ENCODE data around the gene ZNF763. TPM values are rescaled to one million over a fixed set of nuclear protein-coding genes. Genes with fewer than 3 reads are reported as not detected.
A peak's percentile ranks its signal among the peaks of the same experiment; 100 is the strongest.
"Not testable (repeated sequence)": the region's sequence is repeated elsewhere in the genome, so short reads cannot be mapped to it uniquely, and the experiment has no call there.

ZNF763 gene
- total RNA-seq, 4 donors from 2014 or later, result 1.9 to 8.0 (median 3.6) TPM

DNA sequence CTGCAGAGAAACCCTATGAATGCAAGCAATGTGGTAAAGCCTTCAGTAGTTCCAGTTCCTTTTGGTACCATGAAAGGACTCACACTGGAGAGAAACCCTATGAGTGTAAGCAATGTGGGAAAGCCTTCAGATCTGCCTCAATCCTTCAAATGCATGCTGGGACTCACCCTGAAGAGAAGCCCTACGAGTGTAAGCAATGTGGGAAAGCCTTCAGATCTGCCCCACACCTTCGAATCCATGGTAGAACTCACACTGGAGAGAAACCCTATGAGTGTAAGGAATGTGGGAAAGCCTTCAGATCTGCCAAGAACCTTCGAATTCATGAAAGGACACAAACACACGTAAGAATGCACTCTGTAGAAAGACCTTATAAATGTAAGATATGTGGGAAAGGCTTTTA is 14.7 kb downstream of the ZNF763 start:
- ATAC-seq (ENCODE audit: low FRiP score) (no peak), DNase-seq (ENCODE audit: low spot score) (no peak)
- TF ChIP-seq, protein P1, sequence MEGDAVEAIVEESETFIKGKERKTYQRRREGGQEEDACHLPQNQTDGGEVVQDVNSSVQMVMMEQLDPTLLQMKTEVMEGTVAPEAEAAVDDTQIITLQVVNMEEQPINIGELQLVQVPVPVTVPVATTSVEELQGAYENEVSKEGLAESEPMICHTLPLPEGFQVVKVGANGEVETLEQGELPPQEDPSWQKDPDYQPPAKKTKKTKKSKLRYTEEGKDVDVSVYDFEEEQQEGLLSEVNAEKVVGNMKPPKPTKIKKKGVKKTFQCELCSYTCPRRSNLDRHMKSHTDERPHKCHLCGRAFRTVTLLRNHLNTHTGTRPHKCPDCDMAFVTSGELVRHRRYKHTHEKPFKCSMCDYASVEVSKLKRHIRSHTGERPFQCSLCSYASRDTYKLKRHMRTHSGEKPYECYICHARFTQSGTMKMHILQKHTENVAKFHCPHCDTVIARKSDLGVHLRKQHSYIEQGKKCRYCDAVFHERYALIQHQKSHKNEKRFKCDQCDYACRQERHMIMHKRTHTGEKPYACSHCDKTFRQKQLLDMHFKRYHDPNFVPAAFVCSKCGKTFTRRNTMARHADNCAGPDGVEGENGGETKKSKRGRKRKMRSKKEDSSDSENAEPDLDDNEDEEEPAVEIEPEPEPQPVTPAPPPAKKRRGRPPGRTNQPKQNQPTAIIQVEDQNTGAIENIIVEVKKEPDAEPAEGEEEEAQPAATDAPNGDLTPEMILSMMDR (IDR thresholded peaks at IDR 0.05), result no peak

DNA sequence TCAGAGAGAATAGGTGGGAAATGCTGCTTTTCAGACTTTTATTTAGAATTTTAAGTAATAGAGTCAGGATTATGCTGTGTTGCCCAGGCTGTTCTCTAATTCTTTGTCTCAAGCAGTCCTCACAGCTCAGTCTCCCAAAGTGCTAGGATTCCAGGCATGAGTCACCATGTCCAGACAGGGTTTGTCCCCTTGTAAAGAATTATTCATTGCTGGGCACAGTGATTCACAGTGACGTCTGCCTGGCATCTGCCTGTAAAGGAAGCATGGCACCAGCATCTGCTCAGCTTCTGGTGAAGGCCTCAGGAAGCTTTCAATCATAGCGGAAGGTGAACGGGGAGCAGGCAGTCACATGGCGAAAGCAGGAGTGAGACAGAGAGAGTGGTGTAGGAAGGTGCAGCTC is 17.7 kb downstream of the ZNF763 start:
- DNase-seq (ENCODE audit: low spot score), result no peak
- TF ChIP-seq, protein P1 (IDR thresholded peaks at IDR 0.05), result no peak
- ATAC-seq (ENCODE audit: low FRiP score), result no peak

DNA sequence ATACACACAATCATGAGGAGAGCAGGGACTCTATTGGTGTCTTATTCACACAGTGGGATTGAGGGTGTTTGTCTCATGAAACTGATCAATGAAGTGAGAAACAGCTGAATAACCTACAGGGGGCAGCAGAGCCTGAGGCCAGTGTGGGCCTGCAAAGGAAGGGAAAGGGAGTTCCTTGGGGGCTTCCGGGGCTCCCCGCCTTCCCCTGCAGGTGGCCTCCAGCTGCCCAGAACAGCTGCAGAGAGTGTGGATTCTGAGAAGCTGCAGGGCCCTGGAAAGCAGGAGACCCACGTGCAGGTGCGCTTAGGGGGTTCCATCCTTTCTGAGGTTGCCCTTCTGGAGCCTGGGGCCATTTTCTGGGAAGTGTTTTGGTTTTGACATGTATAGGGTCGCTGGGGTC is 20.1 kb downstream of the ZNF763 start:
- no peak for DNase-seq (ENCODE audit: low spot score)
- ATAC-seq (ENCODE audit: low FRiP score), result no peak
- TF ChIP-seq, protein P1 (IDR thresholded peaks at IDR 0.05), result no peak

DNA sequence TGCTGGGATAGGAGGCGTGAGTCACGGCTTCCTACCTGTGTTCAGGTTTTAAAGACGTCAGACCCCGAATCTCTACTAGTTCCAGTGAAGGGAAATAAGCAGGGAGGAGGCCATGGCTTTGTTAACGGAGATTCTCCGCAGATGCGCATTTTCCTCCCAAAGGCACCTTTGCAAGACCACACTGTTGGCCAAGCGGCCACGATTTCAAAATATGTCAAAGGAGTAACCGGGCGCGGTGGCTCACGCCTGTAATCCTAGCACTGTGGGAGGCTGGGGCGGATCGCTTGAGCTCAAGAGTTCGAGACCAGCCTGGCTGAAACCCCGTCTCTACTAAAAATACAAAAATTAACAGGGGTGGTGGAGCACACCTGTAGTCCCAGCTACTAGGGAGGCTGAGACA is 21.9 kb downstream of the ZNF763 start:
- ATAC-seq (ENCODE audit: low FRiP score) (no peak), DNase-seq (ENCODE audit: low spot score) (no peak)
- TF ChIP-seq, protein P1 (IDR thresholded peaks at IDR 0.05), result no peak

DNA sequence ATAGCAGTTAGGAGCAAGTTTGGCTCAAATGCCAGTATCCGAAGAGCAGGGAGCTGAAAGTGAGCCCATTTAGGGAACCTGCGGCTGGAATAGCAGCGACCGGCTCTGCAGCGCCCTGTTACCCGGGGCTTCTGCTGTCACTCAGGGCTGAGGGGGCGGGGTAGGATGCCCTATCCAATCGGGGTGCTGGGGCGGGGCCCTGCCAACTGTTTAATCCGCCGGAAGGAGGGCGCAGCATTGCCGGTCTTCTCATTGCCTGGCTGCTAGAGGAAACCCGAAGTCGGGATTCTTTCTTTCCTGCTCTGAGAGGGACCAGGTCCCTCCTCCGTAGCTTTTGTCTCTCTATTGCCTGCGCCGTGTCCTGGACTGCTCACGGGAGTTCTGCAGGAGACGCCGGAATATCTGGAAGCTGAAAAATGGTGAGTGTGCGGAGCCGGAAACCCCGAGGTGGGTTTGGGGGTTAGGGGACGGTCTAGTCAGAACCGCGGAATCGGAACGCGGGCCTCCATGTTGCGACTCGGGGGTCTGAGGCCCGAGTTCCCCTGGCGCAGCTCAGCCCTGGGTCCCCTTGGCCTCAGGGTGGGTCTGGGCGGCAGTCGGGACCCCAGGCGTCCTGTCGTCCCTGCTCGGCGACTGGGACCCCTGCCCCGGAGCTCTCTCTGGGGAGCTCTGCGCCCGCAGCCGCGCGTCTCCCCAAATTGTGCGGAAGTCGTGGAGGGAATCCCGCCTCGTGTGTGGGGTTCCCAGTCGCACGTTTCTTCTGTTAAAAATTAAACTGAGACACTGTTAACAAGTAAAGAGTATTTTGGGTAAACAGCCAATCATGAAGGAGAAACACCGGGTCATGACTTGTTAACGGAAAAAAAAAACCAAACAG is 22.8 kb downstream of the ZNF763 start:
- DNase-seq (ENCODE audit: low spot score) (peak; percentile 91), ATAC-seq (ENCODE audit: low FRiP score) (peak; percentile 96)
- TF ChIP-seq, protein P1 (IDR thresholded peaks at IDR 0.05), result no peak

DNA sequence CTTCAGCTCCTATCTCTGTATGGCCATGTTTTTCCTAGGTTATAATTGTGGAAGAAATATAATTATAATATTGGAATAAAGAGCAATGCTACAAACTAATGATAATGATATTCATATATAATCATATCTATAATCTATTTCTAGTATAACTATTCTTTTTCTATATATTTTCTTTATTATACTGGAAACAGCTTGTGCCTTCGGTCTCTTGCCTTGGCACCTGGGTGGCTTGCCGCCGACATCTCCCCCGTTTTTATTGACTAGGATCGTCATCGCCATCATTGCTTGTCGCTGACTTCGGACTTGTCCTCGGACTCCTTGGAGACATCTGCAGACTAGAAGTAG is 24.2 kb downstream of the ZNF763 start:
- TF ChIP-seq, protein P1 (IDR thresholded peaks at IDR 0.05), result no peak
- DNase-seq (ENCODE audit: low spot score), result no peak
- ATAC-seq (ENCODE audit: low FRiP score), result no peak

DNA sequence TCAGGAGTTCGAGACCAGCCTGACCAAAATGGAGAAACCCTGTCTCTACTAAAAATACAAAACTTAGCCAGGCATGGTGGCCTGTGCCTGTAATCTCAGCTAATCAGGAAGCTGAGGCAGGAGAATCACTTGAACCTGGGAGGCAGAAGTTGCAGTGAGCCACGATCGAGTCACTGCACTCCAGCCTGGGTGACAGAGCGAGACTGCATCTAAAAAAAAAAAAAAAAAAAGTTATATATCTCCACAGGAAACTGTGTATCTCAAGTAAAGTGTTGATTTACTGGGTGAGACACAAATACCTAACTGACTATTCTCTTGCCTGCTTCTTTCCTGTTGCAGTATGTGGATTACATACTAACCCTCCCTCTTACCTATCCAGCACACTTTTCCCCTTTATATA is 27.1 kb downstream of the ZNF763 start:
- ATAC-seq (ENCODE audit: low FRiP score); DNase-seq (ENCODE audit: low spot score): not testable (repeated sequence)

Measured in omental fat pad (tissue), 4 donors.